Rectal smooth muscle tissue (tissue), 1 donor: ENCODE data around the gene PRR7.

Experiments used
- H3K27ac ChIP-seq: one replicate; pipeline ENCODE4 v1.7.0; 2013; ENCODE audit warnings: low read depth, low read length, inconsistent platforms
- H3K27me3 ChIP-seq: one replicate; pipeline ENCODE4 v1.7.0; 2013; ENCODE audit warnings: low read length; ENCODE audit not compliant: control insufficient read depth, insufficient read depth
- H3K36me3 ChIP-seq: one replicate; pipeline ENCODE4 v1.7.0; 2013; ENCODE audit warnings: low read length; ENCODE audit not compliant: control insufficient read depth, insufficient read depth
- H3K4me1 ChIP-seq: one replicate; pipeline ENCODE4 v1.7.0; 2013; ENCODE audit warnings: low read length; ENCODE audit not compliant: control insufficient read depth, insufficient read depth
- H3K4me3 ChIP-seq: one replicate; pipeline ENCODE4 v1.7.0; 2013; ENCODE audit warnings: low read length
- H3K9ac ChIP-seq: one replicate; pipeline ENCODE4 v1.7.0; 2013; ENCODE audit warnings: low read length

The PRR7 gene

GRCh38 chr5:177434437-177434836 lies 12.2 kb upstream of the PRR7 start:
- Histone ChIP-seq H3K36me3 (peaks cover 33% of the 10 kb centered on the region), H3K9ac (no peak overlapping the region), H3K4me3 (no peak overlapping the region), H3K27me3 (no peaks in the 10 kb centered on the region), H3K4me1 (no peaks in the 10 kb centered on the region), H3K27ac (no peak overlapping the region)

GRCh38 chr5:177434942-177435738 lies 11.5 kb upstream of the PRR7 start:
- Histone ChIP-seq H3K36me3 (peaks cover 35% of the 10 kb centered on the region), H3K9ac (no peak overlapping the region), H3K4me1 (no peaks in the 10 kb centered on the region), H3K27ac (no peak overlapping the region), H3K27me3 (no peaks in the 10 kb centered on the region), H3K4me3 (no peak overlapping the region)

GRCh38 chr5:177435847-177436536 lies 10.6 kb upstream of the PRR7 start:
- peaks cover 30% of the 10 kb centered on the region for H3K36me3 ChIP-seq
- no peaks in the 10 kb centered on the region for H3K4me1 ChIP-seq
- H3K27ac ChIP-seq, result no peak overlapping the region
- no peak overlapping the region for H3K9ac ChIP-seq
- H3K27me3 ChIP-seq, result no peaks in the 10 kb centered on the region
- H3K4me3 ChIP-seq, result no peak overlapping the region

- Histone ChIP-seq H3K4me3 (no peak overlapping the region), H3K27me3 (no peaks in the 10 kb centered on the region), H3K27ac (no peak overlapping the region), H3K4me1 (no peaks in the 10 kb centered on the region), H3K9ac (no peak overlapping the region), H3K36me3 (peaks cover 26% of the 10 kb centered on the region)
These were observed 9.0 kb upstream of the PRR7 start for GRCh38 chr5:177437623-177438022.

- no peak overlapping the region for H3K4me3 ChIP-seq
- H3K27me3 ChIP-seq, result no peaks in the 10 kb centered on the region
- H3K9ac ChIP-seq, result no peak overlapping the region
- H3K36me3 ChIP-seq, result peaks cover 22% of the 10 kb centered on the region
- no peak overlapping the region for H3K27ac ChIP-seq
- no peaks in the 10 kb centered on the region for H3K4me1 ChIP-seq
These were observed 8.1 kb upstream of the PRR7 start for GRCh38 chr5:177438468-177438867.

- no peak overlapping the region for H3K9ac ChIP-seq
- no peaks in the 10 kb centered on the region for H3K27me3 ChIP-seq
- no peak overlapping the region for H3K27ac ChIP-seq
- H3K4me1 ChIP-seq, result no peaks in the 10 kb centered on the region
- peaks cover 15% of the 10 kb centered on the region for H3K36me3 ChIP-seq
- no peak overlapping the region for H3K4me3 ChIP-seq
These were observed 7.0 kb upstream of the PRR7 start for GRCh38 chr5:177439518-177440053.

- Histone ChIP-seq H3K36me3 (peaks cover 13% of the 10 kb centered on the region), H3K4me3 (no peak overlapping the region), H3K27me3 (no peaks in the 10 kb centered on the region), H3K4me1 (no peaks in the 10 kb centered on the region), H3K9ac (no peak overlapping the region), H3K27ac (no peak overlapping the region)
These were observed 6.2 kb upstream of the PRR7 start for GRCh38 chr5:177440211-177440989.

GRCh38 chr5:177440990-177441780 lies 5.4 kb upstream of the PRR7 start:
- Histone ChIP-seq H3K27ac (no peak overlapping the region), H3K36me3 (peaks cover 9% of the 10 kb centered on the region), H3K4me1 (no peaks in the 10 kb centered on the region), H3K27me3 (no peaks in the 10 kb centered on the region), H3K4me3 (no peak overlapping the region), H3K9ac (no peak overlapping the region)

GRCh38 chr5:177442066-177442826 lies 4.4 kb upstream of the PRR7 start:
- no peak overlapping the region for H3K4me3 ChIP-seq
- no peak overlapping the region for H3K27ac ChIP-seq
- no peaks in the 10 kb centered on the region for H3K4me1 ChIP-seq
- no peaks in the 10 kb centered on the region for H3K27me3 ChIP-seq
- no peak overlapping the region for H3K9ac ChIP-seq
- peaks cover 4% of the 10 kb centered on the region for H3K36me3 ChIP-seq

- Histone ChIP-seq H3K36me3 (peaks cover 4% of the 10 kb centered on the region), H3K4me1 (no peaks in the 10 kb centered on the region), H3K27ac (no peak overlapping the region), H3K27me3 (peaks cover 4% of the 10 kb centered on the region), H3K9ac (no peak overlapping the region), H3K4me3 (no peak overlapping the region)
These were observed 3.2 kb upstream of the PRR7 start for GRCh38 chr5:177443144-177443983.
